Measurements from ENCODE around the gene MGST3. TPM values are rescaled to one million over a fixed set of nuclear protein-coding genes. Genes with fewer than 3 reads are reported as not detected.

The MGST3 gene
- total and polyA plus RNA-seq, 2 of the 4 experiments (the other 2 are of a cell fraction): 159 to 213 TPM

DNA sequence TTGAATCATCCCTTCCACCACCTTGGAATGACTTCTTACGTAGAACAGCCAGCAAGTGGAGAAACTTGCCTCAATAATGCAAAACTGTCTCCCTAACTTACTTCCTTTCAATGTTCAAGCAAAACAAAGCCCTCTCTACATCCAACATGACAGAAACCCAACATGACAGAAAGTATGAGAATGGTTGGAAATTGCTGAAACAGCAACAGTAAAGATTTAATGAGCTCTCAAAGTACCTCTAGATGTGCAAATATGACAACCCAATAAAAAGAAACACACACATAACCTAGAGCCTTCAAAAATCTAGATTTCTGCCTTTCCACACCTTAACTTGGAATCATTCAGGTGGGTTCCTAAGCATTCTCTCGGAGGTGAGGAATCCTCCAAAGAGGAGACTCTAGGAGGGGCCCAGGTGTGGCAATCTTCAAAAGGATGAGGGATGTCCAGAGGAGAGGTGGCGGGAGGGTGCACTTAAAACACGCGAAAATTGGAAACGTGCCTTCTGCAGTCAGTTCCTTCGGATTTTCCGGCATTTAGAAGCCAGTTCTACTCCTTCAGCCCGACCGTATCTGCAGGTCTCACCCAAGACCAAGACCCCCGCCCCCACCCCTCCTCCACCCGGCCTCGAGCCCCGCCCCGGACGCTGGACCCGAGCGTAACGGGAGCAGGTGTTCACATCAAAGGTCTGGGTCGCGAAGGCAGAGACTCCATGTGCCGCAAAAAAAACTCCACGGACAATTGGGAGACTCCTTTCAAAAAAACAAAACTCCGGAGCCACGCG, 996 bp upstream of the MGST3 start:
- no peaks in the 10 kb centered on the region for H3K27me3 ChIP-seq (ENCODE audit: control insufficient read depth, insufficient read depth, low read length)
- H3K4me3 ChIP-seq (ENCODE audit: insufficient read depth, low read depth, low read length): peak overlapping the region; percentile 74
- H3K9ac ChIP-seq (ENCODE audit: low read depth, low read length): peak overlapping the region; percentile 57
- H3K4me1 ChIP-seq (ENCODE audit: control insufficient read depth, insufficient read depth, low read length): peaks cover 2% of the 10 kb centered on the region
- dilution Hi-C loops (cut with HindIII; ENCODE audit: low sequenced_read_pairs, unreplicated experiment) (no loop called here), intact Hi-C loops (cut with micrococcal nuclease) (loop anchor here (2.0 to 10.0 kb wide), 2 partner anchors 195 to 269 kb away; partner anchors contain the start of gene UCK2), in situ Hi-C loops (cut with MboI; ENCODE audit: low sequenced_read_pairs) (no loop called here)
- H2BK5ac ChIP-seq (ENCODE audit: low read depth, low read length, poor library complexity, severe bottlenecking): peak overlapping the region; percentile 17
- H3K9me1 ChIP-seq (ENCODE audit: insufficient read depth, low read length): no peaks in the 10 kb centered on the region; the same call in none of the 2 replicates
- ChIA-PET POLR2A (ENCODE audit: unreplicated experiment) (no interaction called here), CTCF (no interaction called here)
- no peaks in the 10 kb centered on the region for H3K36me3 ChIP-seq (ENCODE audit: control insufficient read depth, insufficient read depth, low read length)
- peaks cover 9 to 36% of the 10 kb centered on the region in 2 experiments for H3K79me1 ChIP-seq (ENCODE audit: low read depth in 1 of 2, low read length in 2 of 2)
- no TSS peak for BruUV-seq (replicated peaks)
- H4K91ac ChIP-seq (ENCODE audit: insufficient read depth, low read depth, low read length): 0 out of 2 replicates have a peak overlapping the region, but pooled peaks have one; percentile 50
- DNase-seq: no peak
- WGBS, 2 experiments (ENCODE audit: extremely low coverage in 2 of 2, insufficient read length in 1 of 2): 7% methylated on average over 3 of the region's 26 CpGs; no CpG with 5 or more reads in 1 of the 2 experiments
- peak overlapping the region; percentile 34 for H3K14ac ChIP-seq (replicated peaks; ENCODE audit: low read depth, low read length)
- H3K56ac ChIP-seq (ENCODE audit: extremely low read depth, insufficient read depth, low read length): no peak overlapping the region
- H2AK9ac ChIP-seq (replicated peaks; ENCODE audit: low read depth, low read length, poor library complexity): peak overlapping the region; percentile 47
- H4K8ac ChIP-seq (ENCODE audit: low read depth in 2 of 2, low read length in 2 of 2): peak overlapping the region; percentile 19 to 84; a peak in 3 of 4 replicates
- no peak overlapping the region for H2BK15ac ChIP-seq (ENCODE audit: low read depth, low read length)
- H4K5ac ChIP-seq (ENCODE audit: low read depth, low read length): peak overlapping the region; percentile 0; the same call in 1 of the 2 replicates
- ATAC-seq (ENCODE audit: low read depth): no peak
- H3K4me2 ChIP-seq (ENCODE audit: low read depth, low read length): peak overlapping the region; percentile 52
- H3K23ac ChIP-seq (ENCODE audit: low read depth, low read length): peak overlapping the region; percentile 32; the same call in 1 of the 2 replicates
- H2BK20ac ChIP-seq (ENCODE audit: low read depth, low read length): no peak overlapping the region
- H2AK5ac ChIP-seq (ENCODE audit: low read depth, low read length): no peak overlapping the region
- H3K4ac ChIP-seq (ENCODE audit: low read depth, low read length): peak overlapping the region; percentile 59
- 0 out of 2 replicates have a peak overlapping the region, but pooled peaks have one; percentile 39 for H2BK120ac ChIP-seq (ENCODE audit: low read depth, low read length)
- H3K9me3 ChIP-seq (ENCODE audit: control insufficient read depth, insufficient read depth, low read length): no peaks in the 10 kb centered on the region
- no peak for TF ChIP-seq FOS (IDR thresholded peaks at IDR 0.05; ENCODE audit: low read depth, low read length)
- TF ChIP-seq, protein P1, sequence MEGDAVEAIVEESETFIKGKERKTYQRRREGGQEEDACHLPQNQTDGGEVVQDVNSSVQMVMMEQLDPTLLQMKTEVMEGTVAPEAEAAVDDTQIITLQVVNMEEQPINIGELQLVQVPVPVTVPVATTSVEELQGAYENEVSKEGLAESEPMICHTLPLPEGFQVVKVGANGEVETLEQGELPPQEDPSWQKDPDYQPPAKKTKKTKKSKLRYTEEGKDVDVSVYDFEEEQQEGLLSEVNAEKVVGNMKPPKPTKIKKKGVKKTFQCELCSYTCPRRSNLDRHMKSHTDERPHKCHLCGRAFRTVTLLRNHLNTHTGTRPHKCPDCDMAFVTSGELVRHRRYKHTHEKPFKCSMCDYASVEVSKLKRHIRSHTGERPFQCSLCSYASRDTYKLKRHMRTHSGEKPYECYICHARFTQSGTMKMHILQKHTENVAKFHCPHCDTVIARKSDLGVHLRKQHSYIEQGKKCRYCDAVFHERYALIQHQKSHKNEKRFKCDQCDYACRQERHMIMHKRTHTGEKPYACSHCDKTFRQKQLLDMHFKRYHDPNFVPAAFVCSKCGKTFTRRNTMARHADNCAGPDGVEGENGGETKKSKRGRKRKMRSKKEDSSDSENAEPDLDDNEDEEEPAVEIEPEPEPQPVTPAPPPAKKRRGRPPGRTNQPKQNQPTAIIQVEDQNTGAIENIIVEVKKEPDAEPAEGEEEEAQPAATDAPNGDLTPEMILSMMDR (conservative IDR thresholded peaks at IDR 0.05; ENCODE audit: low read depth, low read length): no peak
- no peak for TF ChIP-seq BHLHE40 (IDR thresholded peaks at IDR 0.05; ENCODE audit: low read depth, low read length)
- TF ChIP-seq MAFK (IDR thresholded peaks at IDR 0.05; ENCODE audit: low read depth, low read length): no peak
- no peak for TF ChIP-seq RAD21 (IDR thresholded peaks at IDR 0.05; ENCODE audit: low read length)
- TF ChIP-seq, protein P2, sequence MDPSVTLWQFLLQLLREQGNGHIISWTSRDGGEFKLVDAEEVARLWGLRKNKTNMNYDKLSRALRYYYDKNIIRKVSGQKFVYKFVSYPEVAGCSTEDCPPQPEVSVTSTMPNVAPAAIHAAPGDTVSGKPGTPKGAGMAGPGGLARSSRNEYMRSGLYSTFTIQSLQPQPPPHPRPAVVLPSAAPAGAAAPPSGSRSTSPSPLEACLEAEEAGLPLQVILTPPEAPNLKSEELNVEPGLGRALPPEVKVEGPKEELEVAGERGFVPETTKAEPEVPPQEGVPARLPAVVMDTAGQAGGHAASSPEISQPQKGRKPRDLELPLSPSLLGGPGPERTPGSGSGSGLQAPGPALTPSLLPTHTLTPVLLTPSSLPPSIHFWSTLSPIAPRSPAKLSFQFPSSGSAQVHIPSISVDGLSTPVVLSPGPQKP (IDR thresholded peaks at IDR 0.05; ENCODE audit: borderline replicate concordance, low read depth, low read length): no peak
- TF ChIP-seq CHD1 (IDR thresholded peaks at IDR 0.05; ENCODE audit: low read depth, low read length): no peak
- no peak for TF ChIP-seq RCOR1 (IDR thresholded peaks at IDR 0.05; ENCODE audit: insufficient replicate concordance, low read length)
- TF ChIP-seq CEBPB (IDR thresholded peaks at IDR 0.05; ENCODE audit: low read depth, low read length): no peak
- no peak for TF ChIP-seq NFE2L2 (IDR thresholded peaks at IDR 0.05; ENCODE audit: low read depth, low read length)
- TF ChIP-seq SMC3 (IDR thresholded peaks at IDR 0.05; ENCODE audit: low read depth, low read length): no peak
- TF ChIP-seq, protein P3, sequence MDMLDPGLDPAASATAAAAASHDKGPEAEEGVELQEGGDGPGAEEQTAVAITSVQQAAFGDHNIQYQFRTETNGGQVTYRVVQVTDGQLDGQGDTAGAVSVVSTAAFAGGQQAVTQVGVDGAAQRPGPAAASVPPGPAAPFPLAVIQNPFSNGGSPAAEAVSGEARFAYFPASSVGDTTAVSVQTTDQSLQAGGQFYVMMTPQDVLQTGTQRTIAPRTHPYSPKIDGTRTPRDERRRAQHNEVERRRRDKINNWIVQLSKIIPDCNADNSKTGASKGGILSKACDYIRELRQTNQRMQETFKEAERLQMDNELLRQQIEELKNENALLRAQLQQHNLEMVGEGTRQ (IDR thresholded peaks at IDR 0.05; ENCODE audit: low read depth, low read length): no peak; the same call in 1 of the 2 replicates
- no peak overlapping the region for H3K18ac ChIP-seq (ENCODE audit: low read depth, low read length)
- peaks cover 32% of the 10 kb centered on the region for H4K20me1 ChIP-seq (ENCODE audit: insufficient read depth, low read length)
- peak overlapping the region; percentile 98 for H2AFZ ChIP-seq (replicated peaks; ENCODE audit: low read length, poor library complexity)
- H3K27ac ChIP-seq (ENCODE audit: insufficient read depth, low read length): peak overlapping the region; percentile 33; the same call in 1 of the 2 replicates
